HFF-Myc (cell line): ENCODE results near the gene RFLNA.

Experiments used
- DNase-seq: peaks from one replicate; pipeline ENCODE4 v3.0.0-alpha.2; 2011; ENCODE audit warnings: low read depth; ENCODE audit errors: extremely low read depth
- H3K4me3 ChIP-seq: replicated peaks from 2 replicates; pipeline ENCODE4 v1.5.1; 2011; ENCODE audit warnings: low read depth, mild to moderate bottlenecking, control low read depth, low read length
- TF ChIP-seq, protein P1 (sequence below): IDR thresholded peaks from 2 replicates; pipeline ENCODE4 v1.5.1; 2012; ENCODE audit warnings: mild to moderate bottlenecking, low read depth, low read length, control low read depth; ENCODE audit errors: missing control alignments

Gene RFLNA

DNA sequence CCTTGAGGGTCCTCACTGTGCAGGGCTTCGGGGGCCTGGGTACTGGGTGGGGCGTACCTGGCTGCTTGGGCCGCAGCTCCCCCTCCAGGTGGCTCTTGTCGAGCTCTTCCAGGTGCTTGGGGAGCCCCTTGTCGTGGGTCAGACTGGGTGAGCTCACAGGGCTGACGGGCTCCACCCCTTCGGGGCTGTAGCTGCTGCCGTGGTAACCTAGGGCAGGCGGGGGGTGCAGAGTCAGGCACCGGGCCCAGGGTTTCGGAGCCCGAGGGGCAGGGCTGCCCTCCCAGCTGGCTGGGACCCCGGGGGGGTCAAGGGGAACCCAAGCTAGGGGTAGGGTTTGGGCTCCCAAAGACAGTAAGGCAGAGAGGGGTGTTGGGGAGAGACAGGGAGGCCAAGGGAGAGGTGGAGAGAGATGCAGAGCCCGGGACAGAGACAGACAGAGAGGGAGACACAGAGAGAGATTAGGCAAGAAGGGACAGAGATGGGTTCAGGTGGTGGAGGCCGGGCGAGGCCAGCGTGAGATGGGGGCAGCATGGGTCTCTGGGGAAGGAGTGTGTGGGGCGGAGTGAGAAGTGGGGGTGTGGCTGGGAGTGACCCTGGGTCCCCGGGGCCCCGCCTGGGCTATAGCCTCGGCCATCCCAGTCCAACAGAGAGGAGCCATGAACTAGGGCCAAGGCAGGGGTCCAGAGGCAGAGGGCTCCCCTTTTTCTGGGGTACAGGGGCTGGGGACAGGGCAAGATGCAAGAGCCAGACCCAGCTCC lies 40.7 kb downstream of the RFLNA start:
- TF ChIP-seq, protein P1, sequence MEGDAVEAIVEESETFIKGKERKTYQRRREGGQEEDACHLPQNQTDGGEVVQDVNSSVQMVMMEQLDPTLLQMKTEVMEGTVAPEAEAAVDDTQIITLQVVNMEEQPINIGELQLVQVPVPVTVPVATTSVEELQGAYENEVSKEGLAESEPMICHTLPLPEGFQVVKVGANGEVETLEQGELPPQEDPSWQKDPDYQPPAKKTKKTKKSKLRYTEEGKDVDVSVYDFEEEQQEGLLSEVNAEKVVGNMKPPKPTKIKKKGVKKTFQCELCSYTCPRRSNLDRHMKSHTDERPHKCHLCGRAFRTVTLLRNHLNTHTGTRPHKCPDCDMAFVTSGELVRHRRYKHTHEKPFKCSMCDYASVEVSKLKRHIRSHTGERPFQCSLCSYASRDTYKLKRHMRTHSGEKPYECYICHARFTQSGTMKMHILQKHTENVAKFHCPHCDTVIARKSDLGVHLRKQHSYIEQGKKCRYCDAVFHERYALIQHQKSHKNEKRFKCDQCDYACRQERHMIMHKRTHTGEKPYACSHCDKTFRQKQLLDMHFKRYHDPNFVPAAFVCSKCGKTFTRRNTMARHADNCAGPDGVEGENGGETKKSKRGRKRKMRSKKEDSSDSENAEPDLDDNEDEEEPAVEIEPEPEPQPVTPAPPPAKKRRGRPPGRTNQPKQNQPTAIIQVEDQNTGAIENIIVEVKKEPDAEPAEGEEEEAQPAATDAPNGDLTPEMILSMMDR: no peak
- H3K4me3 ChIP-seq: no peak overlapping the region
- DNase-seq: no peak

DNA sequence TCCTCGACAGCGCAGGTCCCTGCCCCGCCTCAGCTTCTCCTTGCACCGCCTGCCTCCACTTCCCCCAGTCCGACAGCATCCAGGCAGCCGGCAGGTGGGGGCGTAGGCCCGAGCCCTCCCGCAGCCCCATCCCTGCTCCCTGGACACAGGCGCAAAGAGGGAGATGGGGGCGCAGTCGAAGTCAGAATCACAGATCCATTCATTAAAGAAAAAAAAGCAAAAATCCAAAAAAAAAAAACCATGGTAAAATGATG lies 41.2 kb downstream of the RFLNA start:
- TF ChIP-seq, protein P1: no peak
- no peak for DNase-seq

DNA sequence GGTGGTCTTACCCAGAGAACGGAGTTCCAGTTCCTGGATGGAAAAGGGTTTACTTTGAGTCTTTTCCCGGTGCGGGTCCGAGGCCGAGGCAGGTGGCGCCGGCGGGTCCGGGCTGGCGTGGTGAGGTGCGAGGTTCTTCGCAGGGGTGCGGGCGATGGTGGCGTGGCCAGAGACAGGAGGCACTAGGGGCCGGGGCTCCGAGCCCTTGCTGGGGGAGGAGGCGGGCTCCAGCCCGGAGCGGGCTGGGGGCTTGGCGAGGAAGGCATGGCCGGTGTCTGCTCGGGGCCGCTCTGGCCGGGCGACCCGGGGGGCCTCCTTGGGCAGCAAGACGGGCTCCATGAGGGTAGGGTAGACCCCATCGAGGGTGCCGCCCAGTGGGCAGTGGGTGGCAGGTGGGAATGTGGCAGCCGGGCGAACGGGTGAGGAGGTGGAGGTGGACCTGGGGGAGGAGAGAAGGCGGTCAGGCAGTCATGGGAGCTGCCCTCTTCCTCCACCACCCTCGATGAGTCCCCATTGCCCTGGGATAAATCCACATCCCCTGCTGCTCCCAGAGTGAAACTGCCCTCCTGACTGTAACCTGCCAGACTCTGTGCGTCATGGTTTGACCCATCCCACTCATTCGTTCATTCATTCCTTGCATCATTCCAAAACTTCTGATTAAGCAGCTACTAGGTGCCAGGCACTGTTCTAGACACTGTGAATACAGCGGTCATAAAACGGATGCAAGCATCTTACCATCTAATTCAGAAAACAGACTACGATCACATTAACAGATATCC lies 42.0 kb downstream of the RFLNA start:
- no peak for DNase-seq
- no peak overlapping the region for H3K4me3 ChIP-seq
- TF ChIP-seq, protein P1: no peak

More for the DNA sequence above, 41.2 kb downstream of the RFLNA start:
- no peak overlapping the region for H3K4me3 ChIP-seq

DNA sequence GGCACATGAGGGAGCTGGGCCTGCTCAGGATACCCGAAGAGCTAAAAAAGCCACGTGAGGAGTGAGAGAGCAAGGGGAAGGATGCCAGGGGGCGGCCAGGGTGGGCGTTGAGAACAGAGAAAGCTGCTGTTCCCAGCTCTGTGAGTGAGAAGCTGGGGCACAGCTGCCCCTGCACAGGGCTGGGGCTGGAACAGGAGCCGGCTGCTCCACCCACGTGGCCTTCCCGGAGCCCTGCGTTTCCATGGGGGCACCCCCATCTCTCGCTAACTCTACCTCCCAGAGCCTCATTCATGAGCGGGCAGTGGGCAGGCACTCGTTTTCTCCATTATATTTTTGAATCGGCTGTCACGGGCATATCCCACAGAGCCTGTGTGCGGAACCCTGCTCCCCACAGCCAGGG lies 42.7 kb downstream of the RFLNA start:
- TF ChIP-seq, protein P1: no peak
- H3K4me3 ChIP-seq: no peak overlapping the region
- DNase-seq: no peak

DNA sequence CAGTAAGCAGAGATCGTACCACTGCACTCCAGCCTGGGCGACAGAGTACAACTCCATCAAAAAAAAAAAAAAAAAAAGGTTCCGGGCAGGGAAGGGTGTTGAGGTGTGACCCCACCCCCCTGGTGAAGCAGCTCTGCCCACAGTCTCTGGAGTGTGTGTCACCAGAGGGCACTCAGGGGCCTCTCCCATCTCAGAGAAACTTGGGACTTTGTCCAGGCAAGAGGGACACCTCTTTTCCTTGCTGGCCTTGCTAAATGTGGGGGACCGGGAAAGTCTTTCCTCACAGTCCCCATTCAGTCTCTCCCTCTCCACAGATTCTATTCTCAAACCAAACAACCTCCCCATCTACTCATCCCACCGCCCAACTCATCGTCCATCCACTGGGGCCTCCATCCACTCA lies 43.6 kb downstream of the RFLNA start:
- DNase-seq: no peak
- TF ChIP-seq, protein P1: no peak
- no peak overlapping the region for H3K4me3 ChIP-seq

DNA sequence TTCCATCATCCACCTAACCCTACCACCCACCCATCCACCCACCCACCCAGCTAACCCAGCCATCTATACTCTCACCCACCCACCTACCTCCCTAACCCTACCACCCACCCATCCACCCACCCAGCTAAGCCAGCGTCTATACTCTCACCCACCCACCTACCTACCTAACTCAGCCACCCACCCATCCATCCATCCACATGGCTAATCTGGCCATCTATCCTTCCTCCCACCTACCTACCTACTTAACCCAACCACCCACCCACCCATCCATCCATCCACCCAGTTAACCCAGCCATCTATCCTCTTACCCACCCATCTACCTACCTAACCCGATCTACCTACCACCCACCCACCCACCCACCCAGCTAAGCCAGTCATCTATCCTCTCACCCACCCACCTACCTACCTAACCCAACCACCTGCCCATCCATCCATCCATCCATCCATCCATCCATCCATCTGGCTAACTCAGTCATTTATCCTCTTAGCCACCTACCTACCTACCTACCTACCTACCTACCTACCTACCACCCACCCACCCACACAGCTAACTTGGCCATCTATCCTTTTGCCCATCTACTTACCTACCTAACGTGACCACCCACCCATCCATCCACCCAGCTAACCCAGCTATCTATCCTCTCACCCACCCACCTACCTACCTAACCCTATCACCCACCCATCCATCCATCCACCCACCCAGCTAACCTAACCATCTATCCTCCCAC lies 44.1 kb downstream of the RFLNA start:
- TF ChIP-seq, protein P1: no peak
- H3K4me3 ChIP-seq: no peak overlapping the region
- DNase-seq: no peak
